Liver (tissue), 9 donors: ENCODE data around the gene GDPD5. TPM values are rescaled to one million over a fixed set of nuclear protein-coding genes. Genes with fewer than 3 reads are reported as not detected.

Experiments used
- DNase-seq: peaks from one replicate; pipeline ENCODE4 v3.0.0-alpha.2; 2017; ENCODE audit warnings: low spot score
- H3K27ac ChIP-seq, 2 donors: one replicate each; pipeline ENCODE4 v1.7.0; 2013; ENCODE audit warnings: inconsistent platforms in 2 of 2, low read length in 2 of 2, control low read depth in 1 of 2, low read depth in 1 of 2, mild to moderate bottlenecking in 1 of 2
- H3K27me3 ChIP-seq, 4 donors: one replicate each; pipeline versions ENCODE4 v1.6.1 to v1.7.0; 2013; ENCODE audit warnings: low read length in 3 of 4, inconsistent platforms in 1 of 4, mild to moderate bottlenecking in 1 of 4, moderate library complexity in 1 of 4; ENCODE audit not compliant: control insufficient read depth in 4 of 4, insufficient read depth in 4 of 4
- H3K36me3 ChIP-seq, 4 donors: one replicate each; pipeline versions ENCODE4 v1.6.1 to v1.7.0; 2013; ENCODE audit warnings: low read length in 3 of 4, mild to moderate bottlenecking in 3 of 4, low read depth in 1 of 4, moderate library complexity in 1 of 4; ENCODE audit not compliant: control insufficient read depth in 4 of 4, insufficient read depth in 3 of 4
- H3K4me1 ChIP-seq, 4 donors: one replicate each; pipeline versions ENCODE4 v1.6.1 to v1.7.0; 2013; ENCODE audit warnings: low read length in 3 of 4, mild to moderate bottlenecking in 3 of 4, moderate library complexity in 1 of 4; ENCODE audit not compliant: control insufficient read depth in 4 of 4, insufficient read depth in 4 of 4
- H3K4me3 ChIP-seq, 3 donors: one replicate each; pipeline versions ENCODE4 v1.6.1 to v1.7.0; 2013; ENCODE audit warnings: low read length in 3 of 3, control low read depth in 1 of 3, low read depth in 1 of 3, mild to moderate bottlenecking in 1 of 3
- H3K9ac ChIP-seq, 2 donors: one replicate each; pipeline ENCODE4 v1.7.0; 2013; ENCODE audit warnings: low read length in 2 of 2, mild to moderate bottlenecking in 2 of 2, moderate library complexity in 2 of 2, control low read depth in 1 of 2, low read depth in 1 of 2
- H3K9me3 ChIP-seq, 4 donors: one replicate each; pipeline versions ENCODE4 v1.6.1 to v1.7.0; 2013; ENCODE audit warnings: low read length in 3 of 4; ENCODE audit not compliant: control insufficient read depth in 4 of 4
- ATF3 ChIP-seq: IDR thresholded peaks from 2 replicates; pipeline ENCODE4 v1.6.1; 2016; ENCODE audit warnings: antibody characterized with exemption
- FOXA1 ChIP-seq: IDR thresholded peaks from 2 replicates; pipeline ENCODE4 v1.6.1; 2016; ENCODE audit warnings: antibody characterized with exemption
- FOXA2 ChIP-seq: IDR thresholded peaks from 2 replicates; pipeline ENCODE4 v1.6.1; 2016; ENCODE audit warnings: antibody characterized with exemption
- HNF4A ChIP-seq, 2 donors: conservative IDR thresholded peaks; 2 replicates each; pipeline ENCODE4 v1.6.1; 2016; ENCODE audit warnings: antibody characterized with exemption in 2 of 2, mild to moderate bottlenecking in 2 of 2
- HNF4G ChIP-seq: IDR thresholded peaks from 2 replicates; pipeline ENCODE4 v1.6.1; 2016; ENCODE audit warnings: antibody characterized with exemption
- JUND ChIP-seq, 2 donors: IDR thresholded peaks; 2 replicates each; pipeline ENCODE4 v1.6.1; 2016; ENCODE audit warnings: antibody characterized with exemption in 2 of 2
- NR2F2 ChIP-seq: IDR thresholded peaks from 2 replicates; pipeline ENCODE4 v1.6.1; 2016; ENCODE audit warnings: antibody characterized with exemption
- RAD21 ChIP-seq, 2 donors: IDR thresholded peaks; 2 replicates each; pipeline ENCODE4 v1.6.1; 2016; ENCODE audit warnings: antibody characterized with exemption in 2 of 2, mild to moderate bottlenecking in 2 of 2
- REST ChIP-seq: IDR thresholded peaks from 2 replicates; pipeline ENCODE4 v1.6.1; 2016; ENCODE audit warnings: antibody characterized with exemption, mild to moderate bottlenecking
- RXRA ChIP-seq, 2 donors: IDR thresholded peaks; 2 replicates each; pipeline ENCODE4 v1.6.1; 2017 to 2018; ENCODE audit warnings: antibody characterized with exemption in 2 of 2, mild to moderate bottlenecking in 1 of 2
- ZBTB33 ChIP-seq: IDR thresholded peaks from 2 replicates; pipeline ENCODE4 v1.6.1; 2016; ENCODE audit warnings: antibody characterized with exemption
- WGBS: extraction: QIAGEN DNeasy Blood & Tissue Kit; methylation state at CpG from one replicate; pipeline ENCODE4 v1.1.7; 2013; 5-methylcytosine and 5-hydroxymethylcytosine counted together
- polyA plus RNA-seq, 2 donors: library from polyadenylated mRNA; stranded (reverse) in 1 of 2; unstranded in 1 of 2; fragments of 200-250 nt in 1 of 2; fragments of >200 nt in 1 of 2; fragmentation: Nextera tagmentation in 1 of 2; extraction: Ambion mirVana in 1 of 2; gene quantifications; one replicate each; pipeline versions ENCODE4 v1.2.1 to v1.2.3, GENCODE V29; 2013 to 2015
- total RNA-seq, 2 donors: library from RNA; depleted of rRNA; stranded (reverse); fragments of >200 nt; gene quantifications; one replicate each; pipeline ENCODE4 v1.2.3, GENCODE V29; 2014
- donor health status: healthy.
- donor health status: healthy.
- donor health status: healthy.
- donor health status: healthy.
- donor health status: healthy.

Gene GDPD5
- total and polyA plus RNA-seq, 4 donors = 3.0 to 22.8 (median 4.2) TPM

GRCh38 chr11:75432911-75433321 lies 92.8 kb downstream of the GDPD5 start, which contains the start of gene KLHL35:
KLHL35 (minus strand) TSS chr11:75433203; CDS start chr11:75430629, 2,574 bp downstream.
- TF ChIP-seq RXRA (IDR thresholded peaks at IDR 0.05) (no peak), REST (no peak), HNF4A (conservative IDR thresholded peaks at IDR 0.05) (no peak), HNF4G (no peak), NR2F2 (no peak)
- no peak within 1 kb of the TSS for H3K9ac ChIP-seq
- 19% methylated on average over 14 of the region's 14 CpGs for WGBS
- no peaks in the 10 kb centered on the region for H3K36me3 ChIP-seq
- peaks cover 4 to 18% (median 6%) of the 10 kb centered on the region in 4 donors for H3K4me1 ChIP-seq
- peaks cover 0 to 11% (median 5%) of the 10 kb centered on the region in 4 donors for H3K27me3 ChIP-seq
- DNase-seq = no peak
- H3K27ac ChIP-seq = no peak within 1 kb of the TSS
- no peak within 1 kb of the TSS for H3K4me3 ChIP-seq
- peaks cover 0 to 5% (median 1%) of the 10 kb centered on the region in 4 donors for H3K9me3 ChIP-seq

- Histone ChIP-seq H3K27ac (no peak overlapping the region), H3K27me3 (peaks cover 0 to 11% (median 5%) of the 10 kb centered on the region in 4 donors), H3K4me3 (no peak overlapping the region), H3K9ac (no peak overlapping the region), H3K36me3 (no peaks in the 10 kb centered on the region), H3K9me3 (peaks cover 0 to 5% (median 1%) of the 10 kb centered on the region in 4 donors), H3K4me1 (peaks cover 4 to 18% (median 6%) of the 10 kb centered on the region in 4 donors)
- WGBS = 50% methylated on average over 16 of the region's 16 CpGs
- TF ChIP-seq RAD21 (IDR thresholded peaks at IDR 0.05) (no peak), NR2F2 (no peak), HNF4G (no peak), FOXA2 (no peak), FOXA1 (no peak), ZBTB33 (no peak), JUND (IDR thresholded peaks at IDR 0.05) (no peak), ATF3 (no peak)
- DNase-seq = no peak
Measured at GRCh38 chr11:75431533-75432525, 93.9 kb downstream of the GDPD5 start.
